GM23338 (cell line): Measurements from ENCODE around the gene CSRNP3. TPM values are rescaled to one million over a fixed set of nuclear protein-coding genes. Genes with fewer than 3 reads are reported as not detected.

Source experiments
- ATAC-seq: fragments of 200-7000 bp; cut with Tn5 transposase; 3 replicates; pipeline ENCODE4 v1.9.1; 2020
- DNase-seq: peaks from one replicate; pipeline ENCODE4 v3.0.0-alpha.2; 2015; ENCODE audit warnings: low spot score
- H2AFZ ChIP-seq: fragments of 200-600 bp; sonication (generic); 2 replicates; pipeline ENCODE4 v1.8.0; 2016; ENCODE audit warnings: antibody characterized with exemption, mild to moderate bottlenecking, moderate library complexity
- H3F3A ChIP-seq: fragments of 200-600 bp; sonication (generic); replicated peaks from 2 replicates; pipeline ENCODE4 v1.8.0; 2017; ENCODE audit warnings: antibody characterized with exemption, mixed run types, low read depth
- H3K27ac ChIP-seq: fragments of 200-600 bp; sonication (generic); 2 replicates; pipeline ENCODE4 v1.6.1; 2016; ENCODE audit warnings: low read depth
- H3K27me3 ChIP-seq: fragments of 200-600 bp; sonication (generic); 2 replicates; pipeline ENCODE4 v1.8.0; 2016; ENCODE audit warnings: mild to moderate bottlenecking, mixed run types, moderate library complexity; ENCODE audit not compliant: insufficient read depth
- H3K36me3 ChIP-seq: fragments of 200-600 bp; sonication (generic); 2 replicates; pipeline ENCODE4 v1.8.0; 2016; ENCODE audit warnings: mild to moderate bottlenecking; ENCODE audit not compliant: insufficient read depth
- H3K4me1 ChIP-seq: fragments of 200-600 bp; sonication (generic); 2 replicates; pipeline ENCODE4 v1.8.0; 2016; ENCODE audit warnings: mild to moderate bottlenecking, moderate library complexity; ENCODE audit not compliant: insufficient read depth
- H3K4me2 ChIP-seq: fragments of 200-600 bp; sonication (generic); 2 replicates; pipeline ENCODE4 v1.7.1; 2017; ENCODE audit warnings: mixed run types
- H3K4me3 ChIP-seq: fragments of 200-600 bp; sonication (generic); 2 replicates; pipeline ENCODE4 v1.6.1; 2016; ENCODE audit warnings: mixed run types
- H3K79me2 ChIP-seq: fragments of 200-600 bp; sonication (generic); replicated peaks from 2 replicates; pipeline ENCODE4 v1.8.0; 2017; ENCODE audit warnings: mild to moderate bottlenecking; ENCODE audit not compliant: insufficient read depth
- H3K9me2 ChIP-seq: fragments of 200-600 bp; sonication (generic); 2 replicates; pipeline ENCODE4 v1.8.0; 2017; ENCODE audit not compliant: insufficient read depth
- H4K20me1 ChIP-seq: fragments of 200-600 bp; sonication (generic); replicated peaks from 2 replicates; pipeline ENCODE4 v1.8.0; 2017; ENCODE audit warnings: mild to moderate bottlenecking; ENCODE audit not compliant: insufficient read depth
- H3K27ac Mint-ChIP-seq: 2 replicates; pipeline ENCODE4 v1.8.0; 2020; ENCODE audit warnings: inconsistent platforms, mild to moderate bottlenecking, moderate library complexity, mixed read lengths
- H3K27me3 Mint-ChIP-seq: 3 replicates; pipeline ENCODE4 v1.8.0; 2022; ENCODE audit warnings: low read depth, mild to moderate bottlenecking, moderate library complexity, mixed read lengths, inconsistent platforms; ENCODE audit not compliant: insufficient read depth, poor library complexity
- H3K36me3 Mint-ChIP-seq: 3 replicates; pipeline ENCODE4 v1.8.0; 2021; ENCODE audit warnings: low read depth, mild to moderate bottlenecking, inconsistent platforms, moderate library complexity, mixed read lengths
- H3K4me1 Mint-ChIP-seq: 3 replicates; pipeline ENCODE4 v1.8.0; 2020; ENCODE audit warnings: mild to moderate bottlenecking, inconsistent platforms, mixed read lengths
- H3K4me3 Mint-ChIP-seq: 3 replicates; pipeline ENCODE4 v1.8.0; 2021; ENCODE audit warnings: moderate library complexity, mild to moderate bottlenecking, inconsistent platforms, mixed read lengths
- H3K9me3 Mint-ChIP-seq: 3 replicates; pipeline ENCODE4 v1.8.0; 2020; ENCODE audit warnings: moderate library complexity, mild to moderate bottlenecking, inconsistent platforms, mixed read lengths
- CREB1 ChIP-seq: fragments of 250-450 bp; sonication (Bioruptor Pico); IDR thresholded peaks from 2 replicates; pipeline ENCODE4 v1.5.0; 2020; ENCODE audit warnings: low read depth, mild to moderate bottlenecking, moderate library complexity
- CTCF ChIP-seq, 2 experiments: fragments of 200-600 bp in 1 of 2; sonication (generic) in 1 of 2; conservative IDR thresholded peaks; 2 replicates each; pipeline versions ENCODE4 v1.5.1 to v1.6.1; 2016 to 2017; ENCODE audit warnings: antibody characterized with exemption in 2 of 2, low read depth in 2 of 2, mild to moderate bottlenecking in 2 of 2, moderate library complexity in 1 of 2
- ETS1 ChIP-seq: IDR thresholded peaks from 2 replicates; pipeline ENCODE4 v1.6.1; 2016; ENCODE audit warnings: antibody characterized with exemption
- NANOG ChIP-seq: IDR thresholded peaks from 2 replicates; pipeline ENCODE4 v1.6.1; 2016; ENCODE audit warnings: antibody characterized with exemption, borderline replicate concordance
- POLR2AphosphoS5 ChIP-seq: IDR thresholded peaks from 2 replicates; pipeline ENCODE4 v1.6.1; 2016; ENCODE audit warnings: antibody characterized with exemption, low read depth
- REST ChIP-seq: IDR thresholded peaks from one replicate; pipeline ENCODE4 v1.6.1; 2018; ENCODE audit warnings: antibody characterized with exemption; ENCODE audit not compliant: unreplicated experiment
- STAT1 ChIP-seq: IDR thresholded peaks from one replicate; pipeline ENCODE4 v1.6.1; 2016; ENCODE audit warnings: antibody characterized with exemption; ENCODE audit not compliant: unreplicated experiment
- ZNF114 ChIP-seq: fragments of 250-450 bp; sonication (Bioruptor Pico); IDR thresholded peaks from 2 replicates; pipeline ENCODE4 v1.5.0; 2020; ENCODE audit warnings: mild to moderate bottlenecking, moderate library complexity
- ZNF331 ChIP-seq: fragments of 250-450 bp; sonication (Bioruptor Pico); IDR thresholded peaks from 2 replicates; pipeline ENCODE4 v1.5.0; 2020; ENCODE audit warnings: low read depth, mild to moderate bottlenecking, moderate library complexity
- ZNF462 ChIP-seq: fragments of 250-450 bp; sonication (Bioruptor Pico); IDR thresholded peaks from 2 replicates; pipeline ENCODE4 v1.5.0; 2020; ENCODE audit warnings: mild to moderate bottlenecking, moderate library complexity
- polyA plus RNA-seq: library from polyadenylated mRNA; unstranded; fragments of >200 nt; fragmentation: Nextera tagmentation; extraction: Ambion mirVana; gene quantifications from 2 replicates; pipeline ENCODE4 v1.2.1, GENCODE V29; 2016
- total RNA-seq: library from RNA; depleted of rRNA; stranded (reverse); fragments of >200 nt; shearing (Covaris generic); gene quantifications from 2 replicates; pipeline ENCODE4 v1.2.3, GENCODE V29; 2014

Gene CSRNP3
- total and polyA plus RNA-seq, 2 experiments from 2014 or later: 3.8 to 6.8 TPM

GRCh38 chr2:165518611-165519010, 49.1 kb downstream of the CSRNP3 start:
- no peaks in the 10 kb centered on the region for H3K9me2 ChIP-seq
- H2AFZ ChIP-seq: no peak overlapping the region
- H3K4me3 ChIP-seq: no peak overlapping the region
- H3K27me3 Mint-ChIP-seq: no peaks in the 10 kb centered on the region
- TF ChIP-seq STAT1: no peak
- TF ChIP-seq ZNF114: no peak
- no peak for TF ChIP-seq ZNF331 (CRISPR knock-in tag)
- TF ChIP-seq NANOG: no peak
- no peak for TF ChIP-seq POLR2AphosphoS5
- no peak for TF ChIP-seq REST
- TF ChIP-seq CTCF (conservative IDR thresholded peaks at IDR 0.05; ENCODE audit: low read depth in 2 of 2): no peak
- peaks cover 12% of the 10 kb centered on the region for H3K4me1 ChIP-seq
- ATAC-seq: no peak
- peaks cover 16% of the 10 kb centered on the region for H3K4me1 Mint-ChIP-seq
- H3K27me3 ChIP-seq: no peaks in the 10 kb centered on the region
- H3K4me3 Mint-ChIP-seq: no peak overlapping the region
- no peaks in the 10 kb centered on the region for H3K9me3 Mint-ChIP-seq
- H4K20me1 ChIP-seq: no peaks in the 10 kb centered on the region
- no peaks in the 10 kb centered on the region; the same call in 2 of the 3 replicates for H3K36me3 Mint-ChIP-seq
- no peak for DNase-seq
- no peak overlapping the region for H3K27ac ChIP-seq
- no peak overlapping the region for H3K4me2 ChIP-seq
- no peak overlapping the region for H3K27ac Mint-ChIP-seq
- no peaks in the 10 kb centered on the region for H3K36me3 ChIP-seq
- no peaks in the 10 kb centered on the region for H3F3A ChIP-seq
- no peaks in the 10 kb centered on the region for H3K79me2 ChIP-seq

- peaks cover 16% of the 10 kb centered on the region for H3K4me1 Mint-ChIP-seq
- H3K27ac Mint-ChIP-seq: no peak overlapping the region
- H3K79me2 ChIP-seq: no peaks in the 10 kb centered on the region
- peaks cover 12% of the 10 kb centered on the region for H3K4me1 ChIP-seq
- H3K27ac ChIP-seq: no peak overlapping the region
- no peak overlapping the region for H3K4me2 ChIP-seq
- ATAC-seq: no peak
- peaks cover 1% of the 10 kb centered on the region for H3K27me3 Mint-ChIP-seq
- H3K4me3 Mint-ChIP-seq: no peak overlapping the region
- H3K9me3 Mint-ChIP-seq: no peaks in the 10 kb centered on the region
- H3K9me2 ChIP-seq: no peaks in the 10 kb centered on the region
- no peaks in the 10 kb centered on the region for H4K20me1 ChIP-seq
- no peaks in the 10 kb centered on the region for H3K36me3 ChIP-seq
- no peaks in the 10 kb centered on the region for H3K36me3 Mint-ChIP-seq
- H3K4me3 ChIP-seq: no peak overlapping the region
- DNase-seq: no peak
- no peak overlapping the region for H2AFZ ChIP-seq
- H3F3A ChIP-seq: no peaks in the 10 kb centered on the region
- H3K27me3 ChIP-seq: no peaks in the 10 kb centered on the region
- TF ChIP-seq ZNF462 (CRISPR knock-in tag) (no peak), ETS1 (no peak), CREB1 (CRISPR knock-in tag) (no peak)
These were observed 53.2 kb downstream of the CSRNP3 start for GRCh38 chr2:165522719-165523118.
